Kidney (tissue), 14 donors: ENCODE results near the gene RHEB. TPM values are rescaled to one million over a fixed set of nuclear protein-coding genes. Genes with fewer than 3 reads are reported as not detected.

Experiments
- DNase-seq, 5 donors: peaks; one replicate each; pipeline ENCODE4 v3.0.0-alpha.2; 2013 to 2020
- FAIRE-seq: peaks from 2 replicates; lab custom pipeline; 2012; peaks lifted over from hg19 to GRCh38; lab: Jason Lieb, UNC
- H3K27ac ChIP-seq, 2 donors: one replicate each; pipeline ENCODE4 v1.7.0; 2013; ENCODE audit warnings: low read depth in 2 of 2, low read length in 2 of 2, inconsistent platforms in 1 of 2
- H3K27me3 ChIP-seq: one replicate; pipeline ENCODE4 v1.7.1; 2013; ENCODE audit warnings: low read length, inconsistent platforms; ENCODE audit not compliant: control insufficient read depth, insufficient read depth
- H3K36me3 ChIP-seq, 3 donors: one replicate each; pipeline versions ENCODE4 v1.7.0 to v1.7.1; 2013; ENCODE audit warnings: low read length in 3 of 3, control low read depth in 1 of 3, inconsistent platforms in 1 of 3; ENCODE audit not compliant: insufficient read depth in 3 of 3, control insufficient read depth in 2 of 3
- H3K4me1 ChIP-seq, 3 donors: one replicate each; pipeline versions ENCODE4 v1.7.0 to v1.7.1; 2013; ENCODE audit warnings: low read length in 3 of 3, inconsistent platforms in 1 of 3, low read depth in 1 of 3; ENCODE audit not compliant: control insufficient read depth in 2 of 3, insufficient read depth in 2 of 3
- H3K4me3 ChIP-seq, 3 donors: one replicate each; pipeline versions ENCODE4 v1.7.0 to v1.8.1; 2013; ENCODE audit warnings: low read length in 3 of 3, control low read depth in 1 of 3, inconsistent platforms in 1 of 3
- H3K9ac ChIP-seq, 3 donors: one replicate each; pipeline versions ENCODE4 v1.7.0 to v1.7.1; 2013; ENCODE audit warnings: low read length in 3 of 3, control low read depth in 1 of 3, inconsistent platforms in 1 of 3
- H3K9me3 ChIP-seq, 3 donors: one replicate each; pipeline versions ENCODE4 v1.7.0 to v1.7.1; 2013; ENCODE audit warnings: low read length in 3 of 3, control low read depth in 1 of 3, inconsistent platforms in 1 of 3; ENCODE audit not compliant: control insufficient read depth in 2 of 3, insufficient read depth in 1 of 3
- intact Hi-C: fragments of 100-400 bp; cut with DNase I; formaldehyde crosslinking; loops from one replicate; pipeline ENCODE4 v1.11.1; 2022
- polyA plus RNA-seq: library from polyadenylated mRNA; stranded (reverse); fragments of 350-450 nt; fragmentation: Illumina TruSeq; extraction: RNeasy Lipid Tissue Mini Kit (QIAGEN cat#74804); gene quantifications from one replicate; pipeline ENCODE4 v1.2.3, GENCODE V29; 2014; ENCODE audit warnings: low read depth, low replicate concordance; ENCODE audit not compliant: insufficient read depth
- total RNA-seq: library from RNA; stranded (reverse); fragmentation: NEBNext Ultra II Directional; extraction: Animal tissue kit (Norgen Biotek cat#: 25700); gene quantifications from one replicate; pipeline ENCODE4 v1.2.1, GENCODE V29; 2021
- TF ChIP-seq, protein P1 (sequence below): IDR thresholded peaks from 3 replicates; pipeline ENCODE4 v1.5.1; 2012; ENCODE audit warnings: mild to moderate bottlenecking, moderate library complexity, borderline replicate concordance; ENCODE audit not compliant: insufficient read depth; ENCODE audit errors: extremely low read depth
- donor health status: control.
- donor health status: control.
- donor health status: control.
- donor health status: control.
- donor health status: control.
- donor health status: DM: yes; HTN: yes; CAD: no.
- donor health status: Normal renal cell carcinoma (clear cell type).

The RHEB gene
- total and polyA plus RNA-seq, 2 donors from 2014 or later = 92.7 to 123 TPM

- TF ChIP-seq, protein P1, sequence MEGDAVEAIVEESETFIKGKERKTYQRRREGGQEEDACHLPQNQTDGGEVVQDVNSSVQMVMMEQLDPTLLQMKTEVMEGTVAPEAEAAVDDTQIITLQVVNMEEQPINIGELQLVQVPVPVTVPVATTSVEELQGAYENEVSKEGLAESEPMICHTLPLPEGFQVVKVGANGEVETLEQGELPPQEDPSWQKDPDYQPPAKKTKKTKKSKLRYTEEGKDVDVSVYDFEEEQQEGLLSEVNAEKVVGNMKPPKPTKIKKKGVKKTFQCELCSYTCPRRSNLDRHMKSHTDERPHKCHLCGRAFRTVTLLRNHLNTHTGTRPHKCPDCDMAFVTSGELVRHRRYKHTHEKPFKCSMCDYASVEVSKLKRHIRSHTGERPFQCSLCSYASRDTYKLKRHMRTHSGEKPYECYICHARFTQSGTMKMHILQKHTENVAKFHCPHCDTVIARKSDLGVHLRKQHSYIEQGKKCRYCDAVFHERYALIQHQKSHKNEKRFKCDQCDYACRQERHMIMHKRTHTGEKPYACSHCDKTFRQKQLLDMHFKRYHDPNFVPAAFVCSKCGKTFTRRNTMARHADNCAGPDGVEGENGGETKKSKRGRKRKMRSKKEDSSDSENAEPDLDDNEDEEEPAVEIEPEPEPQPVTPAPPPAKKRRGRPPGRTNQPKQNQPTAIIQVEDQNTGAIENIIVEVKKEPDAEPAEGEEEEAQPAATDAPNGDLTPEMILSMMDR = no peak
- H3K36me3 ChIP-seq = no peaks in the 10 kb centered on the region
- FAIRE-seq = no peak
Measured at GRCh38 chr7:151544183-151544582, 24.5 kb upstream of the RHEB start.

GRCh38 chr7:151542606-151543130, 23.0 kb upstream of the RHEB start:
- FAIRE-seq (no peak), DNase-seq (no peak)
- H3K4me3 ChIP-seq = no peak overlapping the region
- no peak overlapping the region for H3K27ac ChIP-seq
- no peaks in the 10 kb centered on the region for H3K9me3 ChIP-seq
- TF ChIP-seq, protein P1 = no peak
- H3K4me1 ChIP-seq = peaks cover 0 to 3% (median 0%) of the 10 kb centered on the region in 3 donors
- no peaks in the 10 kb centered on the region for H3K36me3 ChIP-seq
- no peak overlapping the region for H3K9ac ChIP-seq
- no peaks in the 10 kb centered on the region for H3K27me3 ChIP-seq
- intact Hi-C loops = no loop called here

More at GRCh38 chr7:151544183-151544582, 24.5 kb upstream of the RHEB start:
- intact Hi-C loops = no loop called here
- Histone ChIP-seq H3K9ac (no peak overlapping the region), H3K9me3 (no peaks in the 10 kb centered on the region), H3K4me1 (no peaks in the 10 kb centered on the region), H3K4me3 (no peak overlapping the region), H3K27ac (no peak overlapping the region), H3K27me3 (no peaks in the 10 kb centered on the region)
- no peak for DNase-seq

DNA sequence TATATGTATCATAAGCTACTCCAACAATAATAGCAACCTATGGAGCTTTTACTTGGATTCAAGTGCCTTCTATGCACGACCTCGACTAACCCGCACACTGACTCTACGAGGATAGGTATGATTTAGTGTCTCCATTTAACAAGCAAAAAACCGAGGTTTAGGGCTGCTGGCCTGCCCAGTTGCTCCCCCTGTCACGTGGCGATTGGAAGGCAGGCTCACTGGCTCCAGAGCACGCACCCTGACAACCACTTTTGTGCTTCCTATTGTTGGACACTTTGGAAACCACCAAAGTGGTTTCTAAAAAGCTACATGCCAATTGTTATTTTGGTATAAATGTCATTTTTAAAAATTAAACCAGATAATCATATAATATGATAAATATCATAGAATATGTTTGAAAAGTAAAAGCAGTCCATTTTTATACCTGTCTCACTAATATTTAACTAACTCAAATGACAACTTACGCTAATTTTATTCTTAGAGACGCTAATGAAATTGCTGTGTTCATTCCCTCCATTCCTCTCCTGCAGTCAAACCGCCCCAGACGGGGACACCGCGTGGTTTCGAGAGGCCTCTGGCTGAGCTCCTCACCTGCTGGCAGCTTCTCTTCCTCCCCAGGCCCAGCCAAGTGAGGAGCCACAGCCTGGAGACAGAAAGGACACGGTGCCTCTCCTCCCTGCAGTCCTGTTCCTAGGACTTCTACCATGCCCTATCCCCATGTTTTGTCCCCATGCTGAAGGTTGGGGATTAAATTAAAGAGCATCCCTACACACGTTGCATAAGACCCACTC, 22.2 kb upstream of the RHEB start:
- Histone ChIP-seq H3K27ac (no peak overlapping the region), H3K9me3 (no peaks in the 10 kb centered on the region), H3K27me3 (no peaks in the 10 kb centered on the region), H3K36me3 (no peaks in the 10 kb centered on the region), H3K9ac (no peak overlapping the region), H3K4me3 (no peak overlapping the region), H3K4me1 (peaks cover 0 to 3% (median 0%) of the 10 kb centered on the region in 3 donors)
- TF ChIP-seq, protein P1 = no peak
- intact Hi-C loops = no loop called here
- DNase-seq (no peak), FAIRE-seq (no peak)
